Natural killer cell (primary cell): ENCODE measurements around the gene NFYC. TPM values are rescaled to one million over a fixed set of nuclear protein-coding genes. Genes with fewer than 3 reads are reported as not detected.

ENCODE experiments used
- ATAC-seq, 3 donors: fragments of 150-1000 bp in 2 of 3; fragments of 200-7000 bp in 1 of 3; cut with Tn5 transposase; 1 replicate in 1 of 3; 2 replicates in 2 of 3; pipeline ENCODE4 v1.10.0; 2021; ENCODE audit warnings: mild to moderate bottlenecking in 2 of 3, moderate library complexity in 2 of 3
- DNase-seq, 2 donors: peaks; one replicate each; pipeline versions ENCODE4 v3.0.0 to v3.0.0-alpha.2; 2013 to 2021; ENCODE audit warnings: mixed read lengths in 1 of 2
- H3K27ac ChIP-seq: one replicate; pipeline ENCODE4 v1.5.1; 2013; ENCODE audit warnings: mild to moderate bottlenecking, low read length
- H3K27me3 ChIP-seq: one replicate; pipeline ENCODE4 v1.6.1; 2013; ENCODE audit warnings: low read length; ENCODE audit not compliant: control insufficient read depth, insufficient read depth
- H3K36me3 ChIP-seq: one replicate; pipeline ENCODE4 v1.6.1; 2013; ENCODE audit warnings: low read length; ENCODE audit not compliant: control insufficient read depth, insufficient read depth
- H3K4me1 ChIP-seq: one replicate; pipeline ENCODE4 v1.6.1; 2013; ENCODE audit warnings: low read length; ENCODE audit not compliant: control insufficient read depth, insufficient read depth
- H3K4me3 ChIP-seq: one replicate; pipeline ENCODE4 v1.5.1; 2013; ENCODE audit warnings: low read length
- H3K9me3 ChIP-seq: one replicate; pipeline ENCODE4 v1.6.1; 2013; ENCODE audit warnings: low read length; ENCODE audit not compliant: control insufficient read depth, insufficient read depth
- H3K27ac Mint-ChIP-seq, 2 donors: one replicate each; pipeline ENCODE4 v1.8.0; 2022; ENCODE audit warnings: mild to moderate bottlenecking in 2 of 2, mixed read lengths in 2 of 2, moderate library complexity in 1 of 2
- H3K27me3 Mint-ChIP-seq, 2 donors: one replicate each; pipeline ENCODE4 v1.8.0; 2022; ENCODE audit warnings: low read depth in 2 of 2, mixed read lengths in 2 of 2
- H3K36me3 Mint-ChIP-seq: one replicate; pipeline ENCODE4 v1.8.0; 2022; ENCODE audit warnings: mixed read lengths
- H3K4me1 Mint-ChIP-seq, 2 donors: one replicate each; pipeline ENCODE4 v1.8.0; 2022; ENCODE audit warnings: mixed read lengths in 2 of 2
- H3K4me3 Mint-ChIP-seq: one replicate; pipeline ENCODE4 v1.8.0; 2022; ENCODE audit warnings: mild to moderate bottlenecking, moderate library complexity, mixed read lengths
- H3K9me3 Mint-ChIP-seq, 2 donors: one replicate each; pipeline ENCODE4 v1.8.0; 2022; ENCODE audit warnings: mixed read lengths in 2 of 2
- WGBS: methylation state at CpG from one replicate; pipeline ENCODE4 v1.1.7; 2013; ENCODE audit warnings: missing lambda C conversion rate; ENCODE audit not compliant: insufficient coverage; 5-methylcytosine and 5-hydroxymethylcytosine counted together
- intact Hi-C: fragments of 100-400 bp; cut with micrococcal nuclease; formaldehyde crosslinking; loops from one replicate; pipeline ENCODE4 v1.14.2; 2022
- total RNA-seq, 4 donors: library from RNA; stranded (reverse); fragments of 120-200 nt in 1 of 4; gene quantifications; one replicate each; pipeline versions ENCODE4 v1.2.3 to v1.2.4, GENCODE V29; 2013 to 2022
- TF ChIP-seq, protein P1 (sequence below): fragments of 200-600 bp; IDR thresholded peaks from one replicate; pipeline ENCODE4 v1.8.0; 2022; ENCODE audit warnings: antibody characterized with exemption

NFYC gene
- total RNA-seq, 3 donors from 2014 or later (not counting 1 experiment from before 2014, with no cell fraction given), result 38.7 to 60.4 (median 48.5) TPM

DNA sequence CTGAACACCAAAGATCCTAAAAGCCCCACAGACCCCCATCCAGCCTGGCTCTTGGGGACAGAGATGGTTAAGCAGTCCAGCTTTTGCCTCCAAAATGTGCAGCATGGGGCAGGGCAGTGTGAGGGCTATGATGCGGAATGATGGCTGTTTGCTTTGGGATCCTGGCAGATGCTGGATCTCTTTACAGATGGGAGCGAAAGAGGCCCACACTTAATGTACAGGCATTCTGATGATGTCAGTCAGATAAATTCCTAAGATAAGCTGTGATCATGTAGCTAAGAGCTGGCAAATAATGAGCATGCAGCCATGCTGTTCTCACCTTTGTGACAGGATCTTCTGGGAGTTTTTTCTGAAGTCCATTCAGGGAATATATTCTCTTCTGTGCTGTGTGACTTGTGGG is 74.5 kb downstream of the NFYC start:
- Histone ChIP-seq H3K27ac (no peak overlapping the region), H3K36me3 (peaks cover 80% of the 10 kb centered on the region), H3K4me3 (no peak overlapping the region), H3K27me3 (no peaks in the 10 kb centered on the region), H3K4me1 (peaks cover 3% of the 10 kb centered on the region), H3K9me3 (no peaks in the 10 kb centered on the region)
- intact Hi-C loops, result no loop called here
- Mint-ChIP-seq H3K4me3 (no peak overlapping the region), H3K4me1 (peaks cover 13 to 23% of the 10 kb centered on the region in 2 donors), H3K27ac (peak overlapping the region in 1 of 2 donors; percentile 33), H3K9me3 (no peaks in the 10 kb centered on the region), H3K36me3 (no peaks in the 10 kb centered on the region), H3K27me3 (no peaks in the 10 kb centered on the region)
- no peak for ATAC-seq
- no peak for DNase-seq
- TF ChIP-seq, protein P1, sequence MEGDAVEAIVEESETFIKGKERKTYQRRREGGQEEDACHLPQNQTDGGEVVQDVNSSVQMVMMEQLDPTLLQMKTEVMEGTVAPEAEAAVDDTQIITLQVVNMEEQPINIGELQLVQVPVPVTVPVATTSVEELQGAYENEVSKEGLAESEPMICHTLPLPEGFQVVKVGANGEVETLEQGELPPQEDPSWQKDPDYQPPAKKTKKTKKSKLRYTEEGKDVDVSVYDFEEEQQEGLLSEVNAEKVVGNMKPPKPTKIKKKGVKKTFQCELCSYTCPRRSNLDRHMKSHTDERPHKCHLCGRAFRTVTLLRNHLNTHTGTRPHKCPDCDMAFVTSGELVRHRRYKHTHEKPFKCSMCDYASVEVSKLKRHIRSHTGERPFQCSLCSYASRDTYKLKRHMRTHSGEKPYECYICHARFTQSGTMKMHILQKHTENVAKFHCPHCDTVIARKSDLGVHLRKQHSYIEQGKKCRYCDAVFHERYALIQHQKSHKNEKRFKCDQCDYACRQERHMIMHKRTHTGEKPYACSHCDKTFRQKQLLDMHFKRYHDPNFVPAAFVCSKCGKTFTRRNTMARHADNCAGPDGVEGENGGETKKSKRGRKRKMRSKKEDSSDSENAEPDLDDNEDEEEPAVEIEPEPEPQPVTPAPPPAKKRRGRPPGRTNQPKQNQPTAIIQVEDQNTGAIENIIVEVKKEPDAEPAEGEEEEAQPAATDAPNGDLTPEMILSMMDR, result no peak
- 95% methylated on average over 2 of the region's 2 CpGs for WGBS

DNA sequence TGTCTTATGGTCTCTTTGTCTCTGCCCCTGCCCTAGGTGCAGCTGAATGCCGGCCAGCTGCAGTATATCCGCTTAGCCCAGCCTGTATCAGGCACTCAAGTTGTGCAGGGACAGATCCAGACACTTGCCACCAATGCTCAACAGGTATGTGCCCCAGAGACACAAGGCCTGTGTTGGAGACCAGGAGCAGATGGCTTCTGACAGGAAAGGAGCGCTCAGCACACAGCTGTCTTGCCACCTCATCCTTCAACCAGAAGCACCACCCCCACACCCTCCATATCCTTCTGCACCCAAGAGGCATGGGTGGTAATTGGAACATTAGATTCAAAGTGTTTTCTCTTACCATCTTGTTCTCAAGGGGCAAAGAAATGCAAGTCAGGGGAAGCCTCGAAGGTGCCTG is 75.1 kb downstream of the NFYC start:
- WGBS, result 98% methylated on average over 4 of the region's 4 CpGs
- peaks cover 13 to 23% of the 10 kb centered on the region in 2 donors for H3K4me1 Mint-ChIP-seq
- peak overlapping the region in 1 of 2 donors; percentile 33 for H3K27ac Mint-ChIP-seq
- H3K4me3 Mint-ChIP-seq, result no peak overlapping the region
- no peak overlapping the region for H3K27ac ChIP-seq
- peaks cover 3% of the 10 kb centered on the region for H3K4me1 ChIP-seq
- no peaks in the 10 kb centered on the region for H3K27me3 ChIP-seq
- H3K4me3 ChIP-seq, result no peak overlapping the region
- no peaks in the 10 kb centered on the region for H3K27me3 Mint-ChIP-seq
- no peak for ATAC-seq
- H3K36me3 Mint-ChIP-seq, result no peaks in the 10 kb centered on the region
- peaks cover 80% of the 10 kb centered on the region for H3K36me3 ChIP-seq
- TF ChIP-seq, protein P1, result no peak
- no peaks in the 10 kb centered on the region for H3K9me3 ChIP-seq
- intact Hi-C loops, result no loop called here
- H3K9me3 Mint-ChIP-seq, result no peaks in the 10 kb centered on the region
- DNase-seq, result no peak

DNA sequence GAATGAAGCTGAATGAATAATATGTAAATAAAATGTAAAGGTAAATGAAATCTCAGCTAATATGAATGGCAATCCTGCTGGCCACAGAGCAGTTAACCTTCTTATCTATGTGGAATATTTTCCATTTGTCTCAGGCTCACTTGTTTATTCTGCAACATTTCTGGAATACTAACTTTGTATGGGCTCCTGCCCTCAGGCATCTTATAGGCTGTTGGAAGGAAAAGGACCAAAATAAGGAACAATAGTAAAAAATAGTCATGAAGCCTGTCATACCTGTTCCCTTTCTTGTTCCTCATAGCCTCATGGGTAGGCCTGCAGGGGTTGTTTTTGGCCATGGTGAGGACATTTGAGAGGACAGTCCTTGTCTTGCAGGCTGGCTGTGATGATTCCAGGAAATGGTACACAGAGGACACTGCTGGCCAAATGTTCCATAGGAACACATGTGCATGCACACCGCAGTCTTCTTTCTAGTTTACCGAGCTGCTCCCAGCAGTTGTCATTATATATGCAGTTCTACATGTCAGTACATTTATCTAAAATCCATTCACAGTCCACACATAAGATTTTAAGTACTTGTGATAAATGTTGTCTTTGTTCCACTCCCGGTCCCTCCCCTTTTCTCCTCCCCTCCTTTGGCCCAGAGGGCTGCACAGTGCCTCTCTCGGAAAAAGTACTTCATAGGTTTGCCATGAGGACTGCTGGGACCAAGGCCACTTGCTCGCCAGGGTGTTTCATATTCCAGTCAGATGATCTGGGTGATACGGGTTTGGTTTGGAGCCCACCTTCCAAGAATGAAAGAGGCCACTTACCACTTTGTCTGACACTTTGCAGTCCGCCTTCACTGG is 76.9 kb downstream of the NFYC start:
- Mint-ChIP-seq H3K4me1 (peaks cover 12 to 21% of the 10 kb centered on the region in 2 donors), H3K9me3 (no peaks in the 10 kb centered on the region), H3K36me3 (no peaks in the 10 kb centered on the region), H3K4me3 (no peak overlapping the region), H3K27ac (no peak overlapping the region), H3K27me3 (no peaks in the 10 kb centered on the region)
- H3K4me3 ChIP-seq, result no peak overlapping the region
- DNase-seq, result no peak
- TF ChIP-seq, protein P1, result no peak
- H3K36me3 ChIP-seq, result peaks cover 72% of the 10 kb centered on the region
- H3K4me1 ChIP-seq, result peaks cover 3% of the 10 kb centered on the region
- H3K9me3 ChIP-seq, result no peaks in the 10 kb centered on the region
- no peak for ATAC-seq
- H3K27me3 ChIP-seq, result no peaks in the 10 kb centered on the region
- intact Hi-C loops, result no loop called here
- WGBS, result 92% methylated on average over 6 of the region's 7 CpGs
- no peak overlapping the region for H3K27ac ChIP-seq
